GM19372 (cell line): Measurements from ENCODE around the gene MBNL1.
A peak's percentile ranks its signal among the peaks of the same experiment; 100 is the strongest.

Source experiments
- ATAC-seq: cut with Tn5 transposase; IDR thresholded peaks from one replicate; pipeline ENCODE4 v1.9.1; 2021; ENCODE audit warnings: mild to moderate bottlenecking, low read depth, moderate library complexity; ENCODE audit not compliant: unreplicated experiment

The MBNL1 gene

DNA sequence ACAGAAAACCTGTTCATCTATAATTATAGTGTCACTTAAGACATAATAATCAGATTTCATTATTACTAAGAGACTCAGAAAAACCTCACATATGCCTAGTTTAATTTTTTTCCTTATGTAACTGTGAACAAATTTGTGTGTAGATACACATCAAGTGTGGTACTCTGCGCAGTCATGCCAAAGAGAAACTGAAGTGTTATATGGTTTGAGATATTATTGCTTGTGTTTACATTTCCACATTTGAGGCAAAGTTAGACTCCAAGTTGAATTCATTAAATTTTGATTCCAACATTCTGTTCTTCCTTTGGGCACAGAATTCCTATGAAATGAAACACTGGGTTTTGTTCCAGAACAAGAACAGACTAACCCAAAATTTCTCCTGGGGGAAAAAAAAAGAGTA, 2.2 kb downstream of the MBNL1 start:
- no peak for ATAC-seq

DNA sequence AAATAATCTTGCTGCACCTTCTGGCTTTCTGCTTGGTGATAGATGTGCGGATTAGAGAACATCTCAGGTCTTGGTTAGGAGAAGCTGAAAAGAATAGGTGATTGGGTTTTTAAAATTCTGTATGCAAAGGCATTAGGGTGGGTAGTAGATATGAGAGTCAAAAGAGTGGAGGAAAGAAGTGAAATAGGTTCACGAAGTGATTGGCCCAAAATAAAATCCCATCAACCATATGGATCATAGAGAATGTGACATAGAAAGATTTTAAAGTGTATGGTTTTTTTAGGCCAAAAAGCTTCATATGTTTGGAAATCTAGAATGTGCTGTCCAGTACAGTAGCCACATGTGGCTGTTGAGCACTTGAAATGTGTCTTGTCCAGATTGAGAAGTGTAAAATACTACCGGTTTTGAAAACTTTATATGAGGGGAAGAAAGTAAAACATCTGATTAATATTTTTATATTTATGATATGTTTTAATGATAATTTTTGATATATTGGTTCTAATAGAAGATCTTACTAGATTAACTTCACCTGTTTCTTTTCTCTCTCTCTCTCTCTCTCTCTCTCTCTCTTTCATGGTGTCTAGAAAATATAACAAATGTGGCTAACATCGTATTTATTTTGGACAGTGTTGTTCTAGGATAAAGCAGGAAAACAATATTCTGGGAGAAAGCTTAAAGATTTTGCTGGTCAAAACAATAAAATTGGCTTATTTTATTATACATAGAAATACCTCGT, 2.9 kb downstream of the MBNL1 start:
- no peak for ATAC-seq

DNA sequence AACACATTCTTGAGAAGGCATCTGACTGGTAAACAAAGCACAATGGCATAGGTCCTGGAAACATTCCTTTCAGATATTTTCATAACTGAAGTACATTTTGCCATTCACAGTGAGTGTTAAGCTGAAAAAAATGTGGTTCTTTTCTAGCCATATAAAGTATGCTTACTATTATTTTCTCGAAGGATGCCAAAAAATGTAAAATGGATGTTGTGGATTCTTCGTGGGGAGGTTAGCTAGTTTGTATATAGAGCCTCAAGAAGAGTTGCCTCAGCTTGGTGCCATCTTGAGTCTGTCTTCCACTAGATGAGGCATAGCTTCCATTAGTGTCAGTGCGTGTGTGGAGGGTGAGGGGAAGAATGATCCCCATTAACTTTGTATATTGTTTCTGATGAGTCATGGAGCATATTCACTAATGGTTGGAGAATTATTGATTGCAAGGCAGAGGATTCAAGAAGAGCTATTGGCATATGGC, 4.1 kb downstream of the MBNL1 start:
- ATAC-seq, result no peak

DNA sequence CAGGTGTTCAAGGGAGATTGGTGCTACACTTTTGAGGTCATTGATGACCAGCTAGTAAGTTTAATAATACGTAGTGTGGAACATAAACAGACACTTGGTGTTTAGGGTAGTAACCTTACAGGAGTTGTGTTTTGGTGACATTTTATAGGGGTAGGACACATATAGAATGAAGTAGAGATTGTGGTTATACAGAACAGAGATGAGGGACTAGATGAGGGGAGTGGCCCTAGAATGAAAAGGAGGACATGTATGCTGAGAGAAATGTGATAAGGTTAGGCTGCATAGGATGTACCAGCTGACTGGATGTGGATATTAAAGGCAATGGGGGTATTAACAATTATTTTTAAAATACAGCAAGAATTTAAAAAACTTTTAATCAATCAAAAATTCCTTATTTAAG, 8.0 kb downstream of the MBNL1 start:
- no peak for ATAC-seq

DNA sequence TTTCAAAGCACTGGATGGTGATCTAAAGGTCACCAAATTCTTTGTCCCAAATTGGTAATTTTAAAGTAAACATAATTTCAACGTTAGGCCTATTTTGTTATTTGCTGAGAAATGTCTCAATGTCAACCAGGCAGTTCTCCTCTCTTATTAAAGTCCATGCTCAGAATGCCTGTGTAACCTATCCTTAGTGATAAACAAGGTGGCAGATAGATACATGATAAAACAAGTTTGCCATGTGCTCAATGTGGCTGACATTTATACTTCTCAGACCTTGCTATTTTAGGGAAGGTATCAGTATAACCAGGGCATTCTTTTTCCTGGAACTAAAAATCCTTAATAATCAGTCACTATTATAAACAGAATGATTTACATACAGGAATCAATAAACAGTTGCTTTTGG, 8.5 kb downstream of the MBNL1 start:
- no peak for ATAC-seq

DNA sequence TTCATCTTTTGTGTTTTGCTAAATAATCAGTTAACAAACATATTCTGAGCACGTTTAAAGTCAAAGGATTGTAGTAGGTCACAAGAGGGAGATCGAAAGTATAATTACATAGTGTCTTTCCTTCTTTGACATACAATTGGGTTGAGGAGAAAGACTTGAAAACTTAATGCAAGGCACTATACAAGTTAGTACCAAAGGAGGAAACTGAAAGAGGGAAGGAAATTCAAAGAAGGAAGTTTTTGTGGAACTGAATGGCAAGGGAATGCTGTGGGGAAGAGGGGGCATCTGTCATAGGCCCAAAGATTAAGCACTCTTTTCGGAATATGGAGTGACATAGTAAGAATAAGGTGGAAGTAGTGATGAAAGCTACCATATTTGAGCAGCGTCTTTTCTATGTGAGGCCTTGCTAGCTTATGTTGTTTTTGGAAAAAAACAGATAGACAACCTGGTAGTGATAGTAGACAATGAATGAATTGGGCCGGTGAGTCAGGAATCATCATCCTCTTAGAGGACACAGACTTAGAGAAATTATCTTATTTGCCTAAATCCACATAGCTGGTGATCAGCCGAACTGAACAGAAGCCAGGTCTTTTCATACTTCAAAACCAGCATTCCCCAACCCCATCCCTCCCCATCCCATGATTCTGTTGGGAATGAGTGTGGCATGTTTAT, 10.2 kb downstream of the MBNL1 start:
- ATAC-seq, result no peak

DNA sequence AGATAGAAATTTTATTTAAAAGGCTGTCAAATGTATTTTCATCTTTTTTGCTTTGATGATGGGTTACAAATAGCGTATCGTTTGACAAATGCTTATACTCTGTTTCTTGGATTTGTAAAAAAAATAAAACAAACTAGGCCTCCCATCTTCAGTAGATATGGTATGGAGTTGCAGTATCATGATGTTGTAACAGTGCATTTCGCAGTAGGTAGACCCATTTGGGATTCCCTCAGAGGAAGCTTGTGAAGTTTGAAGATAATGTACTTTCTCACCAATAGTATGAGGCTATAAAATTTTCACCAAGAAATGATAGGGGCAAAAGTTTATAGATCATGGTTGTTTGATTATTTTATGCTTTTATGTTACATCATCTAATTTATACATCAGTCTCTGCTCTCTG, 10.8 kb downstream of the MBNL1 start:
- ATAC-seq, result no peak

DNA sequence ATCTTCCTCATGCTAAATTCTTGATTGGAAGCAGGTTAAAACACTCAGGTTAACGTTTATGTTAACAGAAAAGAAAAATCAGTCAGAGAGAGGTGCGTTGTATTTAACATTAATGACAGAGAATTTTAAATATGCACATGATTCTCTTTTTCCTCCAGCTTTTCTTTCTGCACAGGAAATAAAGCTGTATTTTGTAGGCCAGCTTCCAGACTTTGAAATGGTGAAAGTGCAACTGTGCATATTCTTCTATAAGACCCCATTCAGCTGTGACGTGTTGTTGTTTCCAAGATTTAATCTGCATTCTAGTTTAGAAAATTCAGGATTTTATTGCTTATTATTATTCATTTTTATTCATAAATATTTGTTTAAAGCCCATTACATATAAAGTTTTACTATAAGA, 11.8 kb downstream of the MBNL1 start:
- no peak for ATAC-seq

DNA sequence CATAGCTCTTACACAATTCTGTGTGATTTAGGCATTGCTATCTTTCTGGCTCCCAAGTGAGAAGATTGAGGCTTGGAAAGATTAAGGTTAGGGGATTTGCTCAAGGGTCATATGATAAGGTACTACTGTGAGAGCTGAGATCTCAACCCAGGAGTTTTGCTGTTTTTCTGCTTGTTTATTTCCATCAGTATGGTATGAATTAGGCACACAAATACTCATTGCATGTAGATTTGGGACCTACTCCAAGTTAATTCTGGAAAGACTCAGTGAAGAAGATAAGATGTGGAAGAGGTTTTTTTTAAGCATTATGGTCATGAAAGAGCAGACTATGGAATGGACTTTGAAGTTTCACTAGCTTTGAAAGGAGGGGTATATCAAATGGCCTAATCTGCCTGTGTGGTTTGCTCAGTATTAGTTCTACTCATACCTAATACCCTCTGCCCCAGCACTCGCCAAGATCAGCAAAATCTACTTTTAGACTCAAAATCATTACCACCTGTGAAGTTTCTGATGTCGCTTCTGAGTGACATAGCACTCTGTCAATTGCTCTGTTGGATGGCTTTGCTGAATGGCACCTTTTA, 12.5 kb downstream of the MBNL1 start:
- peak; percentile 67 for ATAC-seq

DNA sequence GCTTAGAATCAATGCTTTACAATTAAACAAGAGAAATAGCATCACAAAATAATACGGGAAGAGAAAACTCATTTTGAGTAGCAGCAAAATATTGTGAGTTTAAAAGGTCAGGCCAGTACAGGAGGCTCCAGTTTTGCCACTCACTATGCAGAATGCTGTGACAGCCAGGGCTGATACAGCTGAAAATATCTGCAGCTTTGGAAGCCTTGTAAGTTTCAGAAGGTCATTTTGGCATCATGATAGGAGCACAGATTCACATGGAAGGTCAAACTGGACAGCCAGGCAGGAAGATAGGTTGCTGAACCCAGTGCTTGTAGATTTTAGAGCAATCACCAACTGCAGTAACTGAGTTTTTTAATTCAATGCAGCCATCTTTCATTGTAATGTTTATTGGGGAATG, 14.1 kb downstream of the MBNL1 start:
- no peak for ATAC-seq

DNA sequence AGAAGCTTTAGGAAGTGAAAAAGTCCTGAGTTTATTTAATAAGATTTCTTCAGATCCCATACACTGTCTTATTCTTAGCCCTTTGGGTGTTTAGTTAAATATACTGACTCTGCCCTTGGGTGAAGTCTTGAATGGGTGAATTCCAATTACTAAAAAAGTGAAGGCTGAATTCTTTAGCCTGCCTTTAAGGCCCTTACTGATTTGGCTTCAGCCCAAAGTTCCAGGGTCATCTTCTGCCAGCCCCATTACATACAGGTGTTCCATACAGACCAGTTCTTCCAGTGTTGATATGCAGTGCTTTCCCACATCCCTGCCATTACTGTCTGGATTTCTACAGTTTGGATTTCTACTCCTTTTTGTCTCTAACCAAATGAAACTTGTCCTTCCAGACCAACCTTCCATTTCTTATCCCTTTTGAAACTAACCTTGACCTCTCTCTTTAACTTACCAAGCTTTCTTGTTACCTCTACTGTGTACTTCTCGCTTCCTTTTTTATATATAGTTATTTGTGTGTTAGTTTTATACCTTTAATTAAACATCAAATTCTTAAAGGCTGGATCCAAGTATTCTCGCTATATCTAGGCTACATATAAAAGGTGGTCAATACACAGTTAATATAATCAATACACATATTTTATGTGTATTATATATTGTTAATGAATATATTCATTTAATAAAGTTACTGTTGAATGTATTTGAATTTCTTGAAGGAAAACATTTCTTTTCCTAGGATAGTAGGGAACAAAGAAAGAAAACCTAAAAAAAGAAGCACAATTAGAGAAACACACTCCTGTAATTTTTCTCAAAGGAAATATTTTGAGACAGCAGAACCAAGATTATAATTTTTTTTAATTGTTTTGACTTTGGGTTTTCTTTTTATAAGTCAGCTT, 15.0 kb downstream of the MBNL1 start:
- no peak for ATAC-seq

DNA sequence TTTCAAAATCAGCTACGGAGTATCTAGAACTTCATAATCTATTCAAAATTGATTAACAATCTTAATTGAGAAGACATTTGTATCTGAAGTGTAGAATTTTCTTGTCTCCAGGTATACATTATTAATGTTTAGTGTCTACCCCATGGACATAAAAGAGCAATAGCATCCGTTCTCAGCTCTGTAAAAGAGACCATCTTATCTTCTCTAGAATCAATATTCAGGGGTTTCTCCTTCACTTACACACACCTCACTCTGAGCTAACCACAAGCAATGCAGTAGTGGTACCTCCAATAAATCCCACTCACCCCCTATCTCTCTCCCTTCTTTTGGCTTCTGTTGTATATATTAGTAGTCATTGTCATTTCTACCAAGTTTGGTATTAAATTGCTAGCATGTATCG, 16.2 kb downstream of the MBNL1 start:
- ATAC-seq, result no peak

DNA sequence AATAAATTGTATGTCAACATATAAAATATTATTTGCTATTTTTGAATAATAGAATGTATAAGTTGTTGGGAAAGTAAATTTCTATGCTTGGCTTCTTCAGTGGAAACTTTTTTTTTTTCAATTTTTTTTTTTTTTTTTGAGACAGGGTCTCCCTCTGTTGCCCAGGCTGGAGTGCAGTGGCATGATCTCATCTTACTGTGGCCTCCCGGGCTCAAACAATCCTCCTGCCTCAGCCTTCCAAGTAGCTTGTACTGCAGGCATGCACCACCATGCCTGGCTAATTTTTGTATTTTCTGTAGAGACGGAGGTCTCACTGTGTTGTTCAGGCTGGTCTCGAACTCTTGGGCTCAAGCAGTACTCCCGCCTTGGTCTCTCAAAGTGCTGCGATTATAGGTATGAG, 16.8 kb downstream of the MBNL1 start:
- ATAC-seq, result no peak

DNA sequence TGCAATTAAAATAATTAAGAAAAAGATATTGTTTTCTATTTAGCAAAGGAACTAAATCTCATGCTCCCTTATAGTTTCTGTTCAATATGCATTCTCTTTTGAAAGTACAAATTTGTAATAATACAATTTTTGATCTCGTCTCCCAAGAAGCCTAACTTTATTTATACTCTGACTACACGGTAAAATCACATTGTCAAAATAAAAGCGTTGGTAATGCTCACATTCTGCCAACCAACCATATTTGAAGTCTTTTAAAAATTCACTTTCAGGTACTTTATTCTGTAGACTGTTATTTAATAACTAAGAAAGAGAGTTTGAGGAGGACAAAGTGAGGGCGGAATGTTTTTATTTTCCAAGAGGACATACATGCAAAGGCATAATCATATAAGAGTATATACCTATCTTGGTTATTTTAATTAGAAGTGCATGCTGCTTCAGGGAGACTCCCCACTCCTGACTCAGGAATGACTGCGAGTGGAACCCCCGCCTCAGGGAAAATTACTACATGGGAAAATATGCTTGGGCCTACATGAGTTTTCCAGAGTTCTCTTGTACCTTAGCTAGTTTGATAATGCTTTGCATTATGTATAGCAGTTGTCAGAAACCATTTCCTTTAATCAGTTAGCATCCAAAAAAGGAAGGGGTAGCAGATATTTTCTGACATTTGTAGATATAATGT, 19.3 kb downstream of the MBNL1 start:
- ATAC-seq, result no peak

DNA sequence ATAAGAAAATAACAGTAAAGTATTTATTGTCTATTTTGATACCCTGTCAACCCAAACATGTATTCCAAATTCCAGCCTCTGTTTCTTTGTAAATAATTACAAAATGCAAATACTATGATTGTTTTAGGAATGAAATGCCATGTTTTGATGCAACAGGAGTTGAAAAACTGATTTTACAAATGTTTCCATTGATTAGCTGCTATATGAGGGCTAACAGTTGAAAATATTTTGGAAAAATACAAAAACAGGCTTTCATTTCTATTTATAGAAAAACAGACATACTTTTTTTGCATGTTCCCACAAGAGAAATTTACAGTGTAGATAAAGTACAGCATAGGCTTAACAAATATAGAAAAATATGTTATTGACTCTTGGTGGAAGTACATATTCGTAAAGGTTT, 20.0 kb downstream of the MBNL1 start:
- no peak for ATAC-seq

DNA sequence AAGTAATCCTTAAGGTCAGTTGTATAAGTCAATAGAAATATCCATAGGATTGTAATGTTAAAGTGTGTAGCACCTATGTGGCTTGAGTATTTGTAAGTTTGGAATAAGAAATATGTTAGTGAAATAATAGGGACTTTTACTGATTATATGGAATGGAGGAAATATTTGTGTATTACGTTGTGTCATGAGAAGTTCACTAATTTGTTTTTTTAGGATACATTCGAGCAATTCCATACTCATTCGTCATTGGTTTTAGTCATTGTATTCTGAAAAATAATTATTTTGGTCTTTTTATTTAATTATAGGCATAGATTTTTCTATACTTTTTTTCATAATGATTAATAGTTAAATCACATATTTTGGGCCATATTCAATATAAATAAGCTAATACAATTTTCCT, 21.0 kb downstream of the MBNL1 start:
- ATAC-seq, result no peak

DNA sequence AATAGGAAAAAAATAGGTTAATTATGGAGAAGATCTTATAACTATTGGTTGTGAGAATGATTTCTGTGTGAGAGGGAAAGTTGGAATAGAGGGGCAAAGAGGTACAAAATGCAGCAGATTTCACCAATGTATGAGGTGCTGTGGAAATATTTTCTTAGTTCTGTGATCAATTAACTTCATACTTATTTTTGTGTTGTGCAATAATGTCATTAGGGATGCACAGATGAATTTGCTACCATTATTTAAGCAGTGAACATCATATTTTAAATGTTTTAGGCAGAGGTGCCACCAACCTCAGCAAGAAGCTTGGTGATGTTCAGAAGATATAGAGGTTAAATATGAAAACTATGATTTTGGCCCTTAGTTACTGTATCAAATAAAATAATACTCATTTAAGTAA, 21.6 kb downstream of the MBNL1 start:
- ATAC-seq, result no peak

DNA sequence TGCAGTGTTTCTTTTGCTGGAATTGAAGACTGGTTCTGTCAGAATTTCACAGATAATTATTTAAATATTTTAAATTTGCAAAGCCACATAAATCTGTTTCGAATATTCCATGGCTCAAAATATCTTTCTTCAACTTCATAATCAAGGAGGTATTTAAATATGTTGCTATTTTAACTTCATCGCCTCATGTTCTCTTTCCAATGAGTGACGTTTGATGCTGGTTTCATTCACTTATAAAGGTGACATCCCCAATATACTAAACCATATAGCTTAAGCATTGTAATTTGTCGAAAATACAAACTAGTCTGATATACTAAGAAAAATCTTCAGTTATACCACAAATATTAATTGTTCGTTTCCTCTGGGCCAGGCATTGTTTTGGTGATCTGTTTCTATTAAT, 22.5 kb downstream of the MBNL1 start:
- no peak for ATAC-seq

DNA sequence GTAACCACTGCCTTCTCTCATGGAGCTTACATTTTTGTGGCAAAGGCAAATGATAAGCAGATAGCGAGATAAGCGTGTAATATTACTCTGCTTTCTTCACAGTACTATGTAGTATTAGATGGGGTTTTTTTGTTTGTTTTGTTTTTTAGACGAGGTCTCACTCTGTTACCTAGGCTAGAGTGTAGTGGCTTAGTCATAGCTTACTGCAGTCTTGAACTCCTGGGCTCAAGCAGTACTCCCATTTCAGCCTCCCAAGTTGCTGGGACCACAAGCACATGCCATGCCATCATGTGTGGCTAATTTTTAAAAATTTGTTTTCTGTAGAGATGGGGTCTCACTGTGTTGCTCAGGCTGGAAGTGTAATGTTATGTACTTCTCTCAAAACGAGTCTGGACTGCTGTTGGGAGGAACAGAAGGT, 22.9 kb downstream of the MBNL1 start:
- ATAC-seq, result no peak

DNA sequence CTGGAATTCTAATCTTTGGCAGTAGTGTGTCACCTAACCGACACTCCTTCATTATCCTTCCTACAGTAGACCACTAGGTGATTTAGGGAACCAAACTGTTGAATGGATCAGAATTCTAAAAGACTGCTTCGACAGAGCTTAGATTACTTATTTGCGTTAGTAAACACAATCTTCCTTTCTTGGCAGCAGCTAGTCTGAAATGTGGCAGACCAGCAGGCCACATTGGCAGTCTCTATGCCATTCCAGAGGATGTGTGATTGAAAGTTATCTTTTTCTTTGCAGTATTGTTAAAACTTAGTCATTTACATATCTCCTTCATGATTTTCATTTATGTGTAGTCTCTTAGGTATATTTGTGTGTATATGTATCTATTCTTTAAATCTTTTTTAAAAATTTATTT, 23.6 kb downstream of the MBNL1 start:
- no peak for ATAC-seq
